HepG2 (cell line): ENCODE measurements around the gene NTN5. TPM values are rescaled to one million over a fixed set of nuclear protein-coding genes. Genes with fewer than 3 reads are reported as not detected.

Source experiments
- ARNTL ChIP-seq: sonication (generic); formaldehyde crosslinking; IDR thresholded peaks from 2 replicates; pipeline ENCODE4 v1.4.0; 2020; ENCODE audit warnings: mild to moderate bottlenecking, missing genetic modification reagents
- CEBPG ChIP-seq: IDR thresholded peaks from 2 replicates; pipeline ENCODE4 v1.6.1; 2016
- FOXK2 ChIP-seq: fragments of 450-650 bp; IDR thresholded peaks from 2 replicates; pipeline ENCODE4 v1.6.1; 2016
- ZC3H13 ChIP-seq: sonication (generic); formaldehyde crosslinking; IDR thresholded peaks from 2 replicates; pipeline ENCODE4 v1.8.1; 2023; ENCODE audit warnings: mild to moderate bottlenecking, missing genetic modification reagents, moderate library complexity
- ZNF777 ChIP-seq: sonication (generic); formaldehyde crosslinking; IDR thresholded peaks from 2 replicates; pipeline ENCODE4 v1.4.0; 2020; ENCODE audit warnings: missing genetic modification reagents
- polyA plus RNA-seq, 8 experiments: library from polyadenylated mRNA; depleted of rRNA in 3 of 8; stranded (reverse) in 7 of 8; unstranded in 1 of 8; fragments of >200 nt; fragmentation: Illumina TruSeq in 4 of 8; extraction: Trizol in 4 of 8; gene quantifications; 2 replicates each; pipeline versions ENCODE4 v1.2.1 to v1.2.3, GENCODE V29; 2011 to 2016; ENCODE audit warnings: low read depth in 4 of 8, missing spikeins in 1 of 8, mixed read lengths in 1 of 8; ENCODE audit not compliant: insufficient read depth in 1 of 8
- total RNA-seq, 5 experiments: library from RNA; depleted of rRNA; stranded (reverse); fragments of >200 nt; fragmentation: Illumina TruSeq; extraction: Trizol; gene quantifications; 2 replicates each; pipeline ENCODE4 v1.2.3, GENCODE V29; 2016; ENCODE audit warnings: low read depth in 1 of 5
- TF ChIP-seq, protein P1 (sequence below), 2 experiments: fragments of 450-650 bp in 1 of 2; sonication (generic) in 1 of 2; formaldehyde crosslinking in 1 of 2; IDR thresholded peaks; 2 replicates each; pipeline versions ENCODE4 v1.6.1 to v1.8.0; 2016 to 2022; ENCODE audit warnings: antibody characterized with exemption in 1 of 2, mild to moderate bottlenecking in 1 of 2, missing genetic modification reagents in 1 of 2
- TF ChIP-seq, protein P2 (sequence below): sonication (generic); formaldehyde crosslinking; IDR thresholded peaks from 2 replicates; pipeline ENCODE4 v1.4.0; 2020; ENCODE audit warnings: missing genetic modification reagents, mild to moderate bottlenecking, borderline replicate concordance
- TF ChIP-seq, protein P3 (sequence below): sonication (generic); formaldehyde crosslinking; IDR thresholded peaks from 2 replicates; pipeline ENCODE4 v1.4.0; 2020; ENCODE audit warnings: missing genetic modification reagents
- TF ChIP-seq, protein P4 (sequence below): sonication (generic); formaldehyde crosslinking; conservative IDR thresholded peaks from 2 replicates; pipeline ENCODE4 v1.8.0; 2022; ENCODE audit warnings: mild to moderate bottlenecking, moderate library complexity, missing genetic modification reagents
- TF ChIP-seq, protein P5 (sequence below): sonication (generic); formaldehyde crosslinking; IDR thresholded peaks from 2 replicates; pipeline ENCODE4 v1.4.0; 2020; ENCODE audit warnings: mild to moderate bottlenecking, low read depth, missing genetic modification reagents

NTN5 gene
- total and polyA plus RNA-seq, 2 of the 13 experiments (the other 11 are each of a cell fraction or from before 2014, with no cell fraction given): 0.05 TPM; not detected in 1

DNA sequence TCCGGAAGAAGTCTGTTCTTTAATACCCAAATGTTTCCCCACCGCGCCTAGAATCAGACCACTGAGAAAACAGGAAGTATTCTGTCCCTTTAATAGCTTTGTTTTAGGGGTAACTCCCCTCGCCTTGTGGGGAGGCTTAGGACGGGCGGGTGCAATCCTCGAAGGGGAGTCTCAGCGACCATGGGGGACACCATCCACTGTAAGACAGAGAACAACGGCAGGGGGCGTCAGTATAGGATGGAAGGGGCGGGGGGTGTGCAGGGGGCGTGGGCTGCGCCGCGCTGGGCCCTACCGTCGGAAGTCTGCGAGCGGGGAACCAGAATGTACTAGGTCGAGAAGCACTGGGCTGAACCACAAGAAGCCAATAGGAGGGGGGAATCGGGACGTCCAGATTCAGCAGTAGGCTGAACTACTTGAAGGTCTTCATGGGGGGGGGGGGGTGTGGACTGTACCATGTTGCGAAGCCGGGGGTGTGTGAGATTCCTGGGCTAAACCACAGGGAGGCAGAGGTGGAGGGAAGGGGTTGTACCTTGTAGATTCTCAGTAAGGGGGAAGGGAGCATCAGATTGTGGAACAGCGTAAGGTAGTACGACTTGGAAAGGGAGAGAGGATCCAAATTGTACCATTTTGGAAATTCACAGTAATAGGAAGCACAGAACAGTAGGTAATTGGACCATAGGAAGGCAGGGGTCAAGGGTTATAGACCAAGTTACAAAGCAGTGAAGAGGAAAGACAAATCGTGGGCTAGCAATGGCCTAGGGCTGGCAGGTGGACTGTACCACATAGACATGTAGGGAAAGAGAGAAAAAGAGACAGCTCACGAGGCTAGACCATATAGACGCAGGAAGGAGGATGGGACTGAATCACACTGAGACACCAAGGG is 34.6 kb downstream of the NTN5 start (continued):
- TF ChIP-seq, protein P1, sequence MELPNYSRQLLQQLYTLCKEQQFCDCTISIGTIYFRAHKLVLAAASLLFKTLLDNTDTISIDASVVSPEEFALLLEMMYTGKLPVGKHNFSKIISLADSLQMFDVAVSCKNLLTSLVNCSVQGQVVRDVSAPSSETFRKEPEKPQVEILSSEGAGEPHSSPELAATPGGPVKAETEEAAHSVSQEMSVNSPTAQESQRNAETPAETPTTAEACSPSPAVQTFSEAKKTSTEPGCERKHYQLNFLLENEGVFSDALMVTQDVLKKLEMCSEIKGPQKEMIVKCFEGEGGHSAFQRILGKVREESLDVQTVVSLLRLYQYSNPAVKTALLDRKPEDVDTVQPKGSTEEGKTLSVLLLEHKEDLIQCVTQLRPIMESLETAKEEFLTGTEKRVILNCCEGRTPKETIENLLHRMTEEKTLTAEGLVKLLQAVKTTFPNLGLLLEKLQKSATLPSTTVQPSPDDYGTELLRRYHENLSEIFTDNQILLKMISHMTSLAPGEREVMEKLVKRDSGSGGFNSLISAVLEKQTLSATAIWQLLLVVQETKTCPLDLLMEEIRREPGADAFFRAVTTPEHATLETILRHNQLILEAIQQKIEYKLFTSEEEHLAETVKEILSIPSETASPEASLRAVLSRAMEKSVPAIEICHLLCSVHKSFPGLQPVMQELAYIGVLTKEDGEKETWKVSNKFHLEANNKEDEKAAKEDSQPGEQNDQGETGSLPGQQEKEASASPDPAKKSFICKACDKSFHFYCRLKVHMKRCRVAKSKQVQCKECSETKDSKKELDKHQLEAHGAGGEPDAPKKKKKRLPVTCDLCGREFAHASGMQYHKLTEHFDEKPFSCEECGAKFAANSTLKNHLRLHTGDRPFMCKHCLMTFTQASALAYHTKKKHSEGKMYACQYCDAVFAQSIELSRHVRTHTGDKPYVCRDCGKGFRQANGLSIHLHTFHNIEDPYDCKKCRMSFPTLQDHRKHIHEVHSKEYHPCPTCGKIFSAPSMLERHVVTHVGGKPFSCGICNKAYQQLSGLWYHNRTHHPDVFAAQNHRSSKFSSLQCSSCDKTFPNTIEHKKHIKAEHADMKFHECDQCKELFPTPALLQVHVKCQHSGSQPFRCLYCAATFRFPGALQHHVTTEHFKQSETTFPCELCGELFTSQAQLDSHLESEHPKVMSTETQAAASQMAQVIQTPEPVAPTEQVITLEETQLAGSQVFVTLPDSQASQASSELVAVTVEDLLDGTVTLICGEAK (IDR thresholded peaks at IDR 0.05): no peak
- TF ChIP-seq, protein P1 (CRISPR knock-in tag; IDR thresholded peaks at IDR 0.05): no peak
- TF ChIP-seq FOXK2: peak; percentile 90
- TF ChIP-seq ZNF777 (CRISPR knock-in tag): peak; percentile 95
- TF ChIP-seq, protein P2, sequence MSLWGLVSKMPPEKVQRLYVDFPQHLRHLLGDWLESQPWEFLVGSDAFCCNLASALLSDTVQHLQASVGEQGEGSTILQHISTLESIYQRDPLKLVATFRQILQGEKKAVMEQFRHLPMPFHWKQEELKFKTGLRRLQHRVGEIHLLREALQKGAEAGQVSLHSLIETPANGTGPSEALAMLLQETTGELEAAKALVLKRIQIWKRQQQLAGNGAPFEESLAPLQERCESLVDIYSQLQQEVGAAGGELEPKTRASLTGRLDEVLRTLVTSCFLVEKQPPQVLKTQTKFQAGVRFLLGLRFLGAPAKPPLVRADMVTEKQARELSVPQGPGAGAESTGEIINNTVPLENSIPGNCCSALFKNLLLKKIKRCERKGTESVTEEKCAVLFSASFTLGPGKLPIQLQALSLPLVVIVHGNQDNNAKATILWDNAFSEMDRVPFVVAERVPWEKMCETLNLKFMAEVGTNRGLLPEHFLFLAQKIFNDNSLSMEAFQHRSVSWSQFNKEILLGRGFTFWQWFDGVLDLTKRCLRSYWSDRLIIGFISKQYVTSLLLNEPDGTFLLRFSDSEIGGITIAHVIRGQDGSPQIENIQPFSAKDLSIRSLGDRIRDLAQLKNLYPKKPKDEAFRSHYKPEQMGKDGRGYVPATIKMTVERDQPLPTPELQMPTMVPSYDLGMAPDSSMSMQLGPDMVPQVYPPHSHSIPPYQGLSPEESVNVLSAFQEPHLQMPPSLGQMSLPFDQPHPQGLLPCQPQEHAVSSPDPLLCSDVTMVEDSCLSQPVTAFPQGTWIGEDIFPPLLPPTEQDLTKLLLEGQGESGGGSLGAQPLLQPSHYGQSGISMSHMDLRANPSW (CRISPR knock-in tag): 0 out of 2 replicates have a peak, but pooled peaks have one; percentile 14
- TF ChIP-seq, protein P3, sequence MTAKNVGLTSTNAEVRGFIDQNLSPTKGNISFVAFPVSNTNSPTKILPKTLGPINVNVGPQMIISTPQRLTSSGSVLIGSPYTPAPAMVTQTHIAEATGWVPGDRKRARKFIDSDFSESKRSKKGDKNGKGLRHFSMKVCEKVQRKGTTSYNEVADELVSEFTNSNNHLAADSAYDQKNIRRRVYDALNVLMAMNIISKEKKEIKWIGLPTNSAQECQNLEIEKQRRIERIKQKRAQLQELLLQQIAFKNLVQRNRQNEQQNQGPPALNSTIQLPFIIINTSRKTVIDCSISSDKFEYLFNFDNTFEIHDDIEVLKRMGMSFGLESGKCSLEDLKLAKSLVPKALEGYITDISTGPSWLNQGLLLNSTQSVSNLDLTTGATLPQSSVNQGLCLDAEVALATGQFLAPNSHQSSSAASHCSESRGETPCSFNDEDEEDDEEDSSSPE (CRISPR knock-in tag): no peak
- peak; percentile 88; the same call in 1 of the 2 replicates for TF ChIP-seq ARNTL (CRISPR knock-in tag)
- TF ChIP-seq, protein P4, sequence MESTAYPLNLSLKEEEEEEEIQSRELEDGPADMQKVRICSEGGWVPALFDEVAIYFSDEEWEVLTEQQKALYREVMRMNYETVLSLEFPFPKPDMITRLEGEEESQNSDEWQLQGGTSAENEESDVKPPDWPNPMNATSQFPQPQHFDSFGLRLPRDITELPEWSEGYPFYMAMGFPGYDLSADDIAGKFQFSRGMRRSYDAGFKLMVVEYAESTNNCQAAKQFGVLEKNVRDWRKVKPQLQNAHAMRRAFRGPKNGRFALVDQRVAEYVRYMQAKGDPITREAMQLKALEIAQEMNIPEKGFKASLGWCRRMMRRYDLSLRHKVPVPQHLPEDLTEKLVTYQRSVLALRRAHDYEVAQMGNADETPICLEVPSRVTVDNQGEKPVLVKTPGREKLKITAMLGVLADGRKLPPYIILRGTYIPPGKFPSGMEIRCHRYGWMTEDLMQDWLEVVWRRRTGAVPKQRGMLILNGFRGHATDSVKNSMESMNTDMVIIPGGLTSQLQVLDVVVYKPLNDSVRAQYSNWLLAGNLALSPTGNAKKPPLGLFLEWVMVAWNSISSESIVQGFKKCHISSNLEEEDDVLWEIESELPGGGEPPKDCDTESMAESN (CRISPR knock-in tag): peak; percentile 52; the same call in 1 of the 2 replicates
- no peak for TF ChIP-seq CEBPG (CRISPR knock-in tag)
- TF ChIP-seq ZC3H13 (CRISPR knock-in tag): 0 out of 2 replicates have a peak, but pooled peaks have one; percentile 6
- TF ChIP-seq, protein P5, sequence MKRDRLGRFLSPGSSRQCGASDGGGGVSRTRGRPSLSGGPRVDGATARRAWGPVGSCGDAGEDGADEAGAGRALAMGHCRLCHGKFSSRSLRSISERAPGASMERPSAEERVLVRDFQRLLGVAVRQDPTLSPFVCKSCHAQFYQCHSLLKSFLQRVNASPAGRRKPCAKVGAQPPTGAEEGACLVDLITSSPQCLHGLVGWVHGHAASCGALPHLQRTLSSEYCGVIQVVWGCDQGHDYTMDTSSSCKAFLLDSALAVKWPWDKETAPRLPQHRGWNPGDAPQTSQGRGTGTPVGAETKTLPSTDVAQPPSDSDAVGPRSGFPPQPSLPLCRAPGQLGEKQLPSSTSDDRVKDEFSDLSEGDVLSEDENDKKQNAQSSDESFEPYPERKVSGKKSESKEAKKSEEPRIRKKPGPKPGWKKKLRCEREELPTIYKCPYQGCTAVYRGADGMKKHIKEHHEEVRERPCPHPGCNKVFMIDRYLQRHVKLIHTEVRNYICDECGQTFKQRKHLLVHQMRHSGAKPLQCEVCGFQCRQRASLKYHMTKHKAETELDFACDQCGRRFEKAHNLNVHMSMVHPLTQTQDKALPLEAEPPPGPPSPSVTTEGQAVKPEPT (CRISPR knock-in tag): 0 out of 2 replicates have a peak, but pooled peaks have one; percentile 15
